DMS 273 (cell line): ENCODE results near the gene TMEM234.
A peak's percentile ranks its signal among the peaks of the same experiment; 100 is the strongest.
"Not testable (repeated sequence)": the region's sequence is repeated elsewhere in the genome, so short reads cannot be mapped to it uniquely, and the experiment has no call there.

Experiments used
- DNase-seq: peaks from one replicate; lab custom pipeline; 2025; ENCODE audit not compliant: unreplicated experiment; lab: John Stamatoyannopoulos, UW

The TMEM234 gene

GRCh38 chr1:32221980-32222755 lies at the start of gene TMEM234, which contains the start of gene EIF3I:
TSS of gene TMEM234 (minus strand) at chr1:32222353. CDS start at chr1:32222322, 31 bp downstream.
TSS of gene EIF3I (plus strand) at chr1:32222407. CDS start at chr1:32222442, 35 bp downstream.
- DNase-seq = peak; percentile 97

- no peak for DNase-seq
Measured at GRCh38 chr1:32269744-32270143, 47.6 kb upstream of the TMEM234 start.

GRCh38 chr1:32266921-32267591 lies 44.9 kb upstream of the TMEM234 start:
- no peak for DNase-seq

- no peak for DNase-seq
Measured at GRCh38 chr1:32265846-32266245, 43.7 kb upstream of the TMEM234 start.

- DNase-seq = no peak
Measured at GRCh38 chr1:32263744-32264143, 41.6 kb upstream of the TMEM234 start.

- not testable (repeated sequence) for DNase-seq
Measured at GRCh38 chr1:32263236-32263593, 41.1 kb upstream of the TMEM234 start.

- no peak for DNase-seq
Measured at GRCh38 chr1:32257227-32257508, 35.0 kb upstream of the TMEM234 start.

- no peak for DNase-seq
Measured at GRCh38 chr1:32256473-32257226, 34.5 kb upstream of the TMEM234 start.

GRCh38 chr1:32255072-32256071 lies 33.2 kb upstream of the TMEM234 start:
- DNase-seq = no peak

- no peak for DNase-seq
Measured at GRCh38 chr1:32250893-32251716, 29.0 kb upstream of the TMEM234 start, which contains the start of gene LCK. TSS of gene LCK (plus strand) at chr1:32251265. CDS start at chr1:32274330, 23,065 bp downstream.

- no peak for DNase-seq
Measured at GRCh38 chr1:32249831-32250525, 27.8 kb upstream of the TMEM234 start.

GRCh38 chr1:32247983-32248889 lies 26.1 kb upstream of the TMEM234 start:
- DNase-seq = peak; percentile 94

GRCh38 chr1:32247452-32247851 lies 25.3 kb upstream of the TMEM234 start:
- DNase-seq = no peak

GRCh38 chr1:32246888-32247273 lies 24.7 kb upstream of the TMEM234 start, which contains the start of gene FAM167B:
TSS of gene FAM167B (plus strand) at chr1:32247222. CDS start at chr1:32247422, 200 bp downstream.
- no peak for DNase-seq

- peak; percentile 44 for DNase-seq
Measured at GRCh38 chr1:32242341-32242851, 20.2 kb upstream of the TMEM234 start.

GRCh38 chr1:32241001-32241763 lies 19.0 kb upstream of the TMEM234 start:
- DNase-seq = peak; percentile 89
